Measurements from ENCODE around the gene RTN4RL1. TPM values are rescaled to one million over a fixed set of nuclear protein-coding genes. Genes with fewer than 3 reads are reported as not detected.
"Not testable (repeated sequence)": the region's sequence is repeated elsewhere in the genome, so short reads cannot be mapped to it uniquely, and the experiment has no call there.

RTN4RL1 gene
- total RNA-seq, 3 donors from 2014 or later (not counting 1 experiment from before 2014, with no cell fraction given) = 0.15 to 0.23 TPM; not detected in 1

GRCh38 chr17:1986783-1987451, 38.2 kb downstream of the RTN4RL1 start:
- Histone ChIP-seq H3K4me1 (ENCODE audit: control insufficient read depth, insufficient read depth, low read length) (no peaks in the 10 kb centered on the region), H3K27ac (ENCODE audit: low read length) (no peak overlapping the region), H3K36me3 (ENCODE audit: control insufficient read depth, insufficient read depth, low read length) (no peaks in the 10 kb centered on the region), H3K4me3 (ENCODE audit: low read length) (no peak overlapping the region), H3K27me3 (ENCODE audit: control insufficient read depth, insufficient read depth, low read length) (no peaks in the 10 kb centered on the region), H3K9me3 (ENCODE audit: control insufficient read depth, insufficient read depth, low read length) (no peaks in the 10 kb centered on the region)
- Mint-ChIP-seq H3K36me3 (no peaks in the 10 kb centered on the region), H3K4me1 (no peaks in the 10 kb centered on the region), H3K9me3 (no peaks in the 10 kb centered on the region), H3K27ac (no peak overlapping the region), H3K4me3 (no peak overlapping the region), H3K27me3 (ENCODE audit: low read depth in 2 of 2) (peaks cover 0 to 15% of the 10 kb centered on the region in 2 donors)
- no peak for DNase-seq
- intact Hi-C loops (cut with micrococcal nuclease) = no loop called here
- ATAC-seq = no peak
- WGBS (ENCODE audit: insufficient coverage) = 93% methylated on average over 18 of the region's 18 CpGs
- TF ChIP-seq CTCF (IDR thresholded peaks at IDR 0.05) = no peak

GRCh38 chr17:1985686-1986085, 39.4 kb downstream of the RTN4RL1 start:
- no peak overlapping the region for H3K27ac ChIP-seq (ENCODE audit: low read length)
- no peak for TF ChIP-seq CTCF (IDR thresholded peaks at IDR 0.05)
- H3K9me3 Mint-ChIP-seq = no peaks in the 10 kb centered on the region
- H3K9me3 ChIP-seq (ENCODE audit: control insufficient read depth, insufficient read depth, low read length) = no peaks in the 10 kb centered on the region
- H3K27me3 ChIP-seq (ENCODE audit: control insufficient read depth, insufficient read depth, low read length) = no peaks in the 10 kb centered on the region
- no peak overlapping the region for H3K4me3 Mint-ChIP-seq
- no peaks in the 10 kb centered on the region for H3K4me1 ChIP-seq (ENCODE audit: control insufficient read depth, insufficient read depth, low read length)
- no peaks in the 10 kb centered on the region for H3K36me3 Mint-ChIP-seq
- no peak overlapping the region for H3K4me3 ChIP-seq (ENCODE audit: low read length)
- DNase-seq = no peak
- no peak overlapping the region for H3K27ac Mint-ChIP-seq
- no peak for ATAC-seq
- H3K36me3 ChIP-seq (ENCODE audit: control insufficient read depth, insufficient read depth, low read length) = no peaks in the 10 kb centered on the region
- H3K4me1 Mint-ChIP-seq = no peaks in the 10 kb centered on the region
- H3K27me3 Mint-ChIP-seq (ENCODE audit: low read depth in 2 of 2) = peaks cover 0 to 10% of the 10 kb centered on the region in 2 donors
- 84% methylated on average over 4 of the region's 4 CpGs for WGBS (ENCODE audit: insufficient coverage)
- intact Hi-C loops (cut with micrococcal nuclease) = no loop called here

- no peak for TF ChIP-seq CTCF (IDR thresholded peaks at IDR 0.05)
- H3K36me3 ChIP-seq (ENCODE audit: control insufficient read depth, insufficient read depth, low read length) = no peaks in the 10 kb centered on the region
- no peaks in the 10 kb centered on the region for H3K9me3 ChIP-seq (ENCODE audit: control insufficient read depth, insufficient read depth, low read length)
- WGBS (ENCODE audit: insufficient coverage) = 92% methylated on average over 4 of the region's 4 CpGs
- Mint-ChIP-seq H3K9me3 (no peaks in the 10 kb centered on the region), H3K4me3 (no peak overlapping the region), H3K27me3 (ENCODE audit: low read depth in 2 of 2) (peaks cover 0 to 9% of the 10 kb centered on the region in 2 donors), H3K27ac (no peak overlapping the region), H3K4me1 (no peaks in the 10 kb centered on the region), H3K36me3 (no peaks in the 10 kb centered on the region)
- ATAC-seq (no peak), DNase-seq (no peak)
- intact Hi-C loops (cut with micrococcal nuclease) = no loop called here
- H3K4me1 ChIP-seq (ENCODE audit: control insufficient read depth, insufficient read depth, low read length) = no peaks in the 10 kb centered on the region
- no peaks in the 10 kb centered on the region for H3K27me3 ChIP-seq (ENCODE audit: control insufficient read depth, insufficient read depth, low read length)
- no peak overlapping the region for H3K4me3 ChIP-seq (ENCODE audit: low read length)
- H3K27ac ChIP-seq (ENCODE audit: low read length) = no peak overlapping the region
Measured at GRCh38 chr17:1985093-1985492, 40.0 kb downstream of the RTN4RL1 start.

GRCh38 chr17:1982793-1983366, 42.3 kb downstream of the RTN4RL1 start:
- H3K27ac Mint-ChIP-seq; H3K9me3 ChIP-seq (ENCODE audit: control insufficient read depth, insufficient read depth, low read length); DNase-seq; H3K4me1 ChIP-seq (ENCODE audit: control insufficient read depth, insufficient read depth, low read length); ATAC-seq; H3K27ac ChIP-seq (ENCODE audit: low read length); intact Hi-C loops (cut with micrococcal nuclease); H3K27me3 ChIP-seq (ENCODE audit: control insufficient read depth, insufficient read depth, low read length); H3K4me3 ChIP-seq (ENCODE audit: low read length); H3K27me3 Mint-ChIP-seq (ENCODE audit: low read depth in 2 of 2); H3K4me1 Mint-ChIP-seq; H3K4me3 Mint-ChIP-seq; H3K36me3 ChIP-seq (ENCODE audit: control insufficient read depth, insufficient read depth, low read length); H3K9me3 Mint-ChIP-seq; H3K36me3 Mint-ChIP-seq: not testable (repeated sequence)
- WGBS (ENCODE audit: insufficient coverage) = 81% methylated on average over 13 of the region's 13 CpGs

Data from natural killer cell (primary cell).